Astrocyte (in vitro differentiated cells and primary cell): ENCODE results near the gene HIC1.

Experiments used
- EZH2 ChIP-seq: IDR thresholded peaks from 2 replicates; pipeline ENCODE4 v1.6.1; 2012; ENCODE audit warnings: mild to moderate bottlenecking, low read length, inconsistent platforms; ENCODE audit not compliant: insufficient read depth
- TF ChIP-seq, protein P1 (sequence below): IDR thresholded peaks from 2 replicates; pipeline ENCODE4 v1.5.1; 2011; ENCODE audit warnings: low read depth, mild to moderate bottlenecking, inconsistent platforms, low read length, moderate library complexity; ENCODE audit not compliant: insufficient read depth

GRCh38 chr17:2040219-2040827 lies 14.6 kb upstream of the HIC1 start:
- no peak for TF ChIP-seq EZH2
- TF ChIP-seq, protein P1, sequence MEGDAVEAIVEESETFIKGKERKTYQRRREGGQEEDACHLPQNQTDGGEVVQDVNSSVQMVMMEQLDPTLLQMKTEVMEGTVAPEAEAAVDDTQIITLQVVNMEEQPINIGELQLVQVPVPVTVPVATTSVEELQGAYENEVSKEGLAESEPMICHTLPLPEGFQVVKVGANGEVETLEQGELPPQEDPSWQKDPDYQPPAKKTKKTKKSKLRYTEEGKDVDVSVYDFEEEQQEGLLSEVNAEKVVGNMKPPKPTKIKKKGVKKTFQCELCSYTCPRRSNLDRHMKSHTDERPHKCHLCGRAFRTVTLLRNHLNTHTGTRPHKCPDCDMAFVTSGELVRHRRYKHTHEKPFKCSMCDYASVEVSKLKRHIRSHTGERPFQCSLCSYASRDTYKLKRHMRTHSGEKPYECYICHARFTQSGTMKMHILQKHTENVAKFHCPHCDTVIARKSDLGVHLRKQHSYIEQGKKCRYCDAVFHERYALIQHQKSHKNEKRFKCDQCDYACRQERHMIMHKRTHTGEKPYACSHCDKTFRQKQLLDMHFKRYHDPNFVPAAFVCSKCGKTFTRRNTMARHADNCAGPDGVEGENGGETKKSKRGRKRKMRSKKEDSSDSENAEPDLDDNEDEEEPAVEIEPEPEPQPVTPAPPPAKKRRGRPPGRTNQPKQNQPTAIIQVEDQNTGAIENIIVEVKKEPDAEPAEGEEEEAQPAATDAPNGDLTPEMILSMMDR: no peak
